GM21360 (cell line): ENCODE measurements around the gene PLD2.
"Not testable (repeated sequence)": the region's sequence is repeated elsewhere in the genome, so short reads cannot be mapped to it uniquely, and the experiment has no call there.

Experiments
- ATAC-seq: cut with Tn5 transposase; IDR thresholded peaks from one replicate; pipeline ENCODE4 v1.9.1; 2021; ENCODE audit warnings: mild to moderate bottlenecking, moderate library complexity; ENCODE audit not compliant: unreplicated experiment

PLD2 gene

GRCh38 chr17:4856271-4856936 lies 49.5 kb downstream of the PLD2 start:
- no peak for ATAC-seq

GRCh38 chr17:4856937-4857314 lies 50.0 kb downstream of the PLD2 start:
- ATAC-seq, result no peak

- not testable (repeated sequence) for ATAC-seq
Observed at GRCh38 chr17:4857347-4857746, 50.4 kb downstream of the PLD2 start.

- no peak for ATAC-seq
Observed at GRCh38 chr17:4858068-4858881, 51.3 kb downstream of the PLD2 start.

GRCh38 chr17:4858882-4859260 lies 51.9 kb downstream of the PLD2 start:
- no peak for ATAC-seq

GRCh38 chr17:4859816-4860625 lies 53.1 kb downstream of the PLD2 start:
- ATAC-seq, result no peak

- no peak for ATAC-seq
Observed at GRCh38 chr17:4860651-4861050, 53.7 kb downstream of the PLD2 start.

GRCh38 chr17:4861052-4861451 lies 54.1 kb downstream of the PLD2 start:
- no peak for ATAC-seq

- ATAC-seq, result no peak
Observed at GRCh38 chr17:4862720-4863119, 55.8 kb downstream of the PLD2 start.

GRCh38 chr17:4863321-4863720 lies 56.4 kb downstream of the PLD2 start:
- no peak for ATAC-seq

- ATAC-seq, result not testable (repeated sequence)
Observed at GRCh38 chr17:4867535-4867934, 60.6 kb downstream of the PLD2 start.

GRCh38 chr17:4869058-4869998 lies 62.4 kb downstream of the PLD2 start:
- ATAC-seq, result not testable (repeated sequence)

- ATAC-seq, result no peak
Observed at GRCh38 chr17:4870855-4871254, 63.9 kb downstream of the PLD2 start.

- ATAC-seq, result no peak
Observed at GRCh38 chr17:4872786-4873185, 65.8 kb downstream of the PLD2 start.
